Measurements from ENCODE around the gene FGF2.
"Not testable (repeated sequence)": the region's sequence is repeated elsewhere in the genome, so short reads cannot be mapped to it uniquely, and the experiment has no call there.

The FGF2 gene

DNA sequence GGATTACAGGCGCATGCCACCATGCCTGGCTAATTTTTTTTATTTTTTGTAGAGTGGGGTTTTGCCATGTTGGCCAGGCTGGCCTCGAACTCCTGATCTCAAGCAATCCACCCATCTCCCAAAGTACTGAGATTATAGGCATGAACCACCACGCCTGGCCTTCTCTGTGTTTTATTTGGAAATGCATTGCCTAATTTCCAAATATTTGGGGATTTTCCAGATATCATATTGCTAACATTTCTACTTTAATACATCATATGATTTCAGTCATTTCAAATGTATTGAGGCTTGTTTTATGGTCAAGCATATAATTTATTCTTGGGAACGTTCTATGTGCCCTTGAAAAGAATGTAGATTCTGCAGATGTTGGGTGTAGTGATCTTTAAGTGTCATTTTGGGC, 38.8 kb downstream of the FGF2 start:
- TF ChIP-seq, protein P1, sequence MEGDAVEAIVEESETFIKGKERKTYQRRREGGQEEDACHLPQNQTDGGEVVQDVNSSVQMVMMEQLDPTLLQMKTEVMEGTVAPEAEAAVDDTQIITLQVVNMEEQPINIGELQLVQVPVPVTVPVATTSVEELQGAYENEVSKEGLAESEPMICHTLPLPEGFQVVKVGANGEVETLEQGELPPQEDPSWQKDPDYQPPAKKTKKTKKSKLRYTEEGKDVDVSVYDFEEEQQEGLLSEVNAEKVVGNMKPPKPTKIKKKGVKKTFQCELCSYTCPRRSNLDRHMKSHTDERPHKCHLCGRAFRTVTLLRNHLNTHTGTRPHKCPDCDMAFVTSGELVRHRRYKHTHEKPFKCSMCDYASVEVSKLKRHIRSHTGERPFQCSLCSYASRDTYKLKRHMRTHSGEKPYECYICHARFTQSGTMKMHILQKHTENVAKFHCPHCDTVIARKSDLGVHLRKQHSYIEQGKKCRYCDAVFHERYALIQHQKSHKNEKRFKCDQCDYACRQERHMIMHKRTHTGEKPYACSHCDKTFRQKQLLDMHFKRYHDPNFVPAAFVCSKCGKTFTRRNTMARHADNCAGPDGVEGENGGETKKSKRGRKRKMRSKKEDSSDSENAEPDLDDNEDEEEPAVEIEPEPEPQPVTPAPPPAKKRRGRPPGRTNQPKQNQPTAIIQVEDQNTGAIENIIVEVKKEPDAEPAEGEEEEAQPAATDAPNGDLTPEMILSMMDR (conservative IDR thresholded peaks at IDR 0.05), result no peak

DNA sequence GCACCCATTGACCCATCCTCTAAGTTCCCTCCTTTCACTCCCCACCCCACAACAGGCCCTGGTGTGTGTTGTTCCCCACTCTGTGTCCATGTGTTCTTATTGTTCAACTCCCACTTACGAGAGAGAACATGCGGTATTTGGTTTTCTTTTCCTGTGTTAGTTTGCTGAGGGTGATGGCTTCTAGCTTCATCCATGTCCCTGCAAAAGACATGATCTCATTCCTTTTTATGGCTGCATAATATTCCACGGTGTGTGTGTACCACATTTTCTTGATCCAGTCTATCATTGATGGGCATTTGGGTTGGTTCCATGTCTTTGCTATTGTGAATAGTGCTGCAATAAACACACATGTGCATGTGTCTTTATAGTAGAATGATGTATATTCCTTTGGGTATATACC, 41.6 kb downstream of the FGF2 start:
- not testable (repeated sequence) for H3K27ac ChIP-seq

More for the DNA sequence above, 38.8 kb downstream of the FGF2 start:
- H3K27ac ChIP-seq, result no peak overlapping the region

DNA sequence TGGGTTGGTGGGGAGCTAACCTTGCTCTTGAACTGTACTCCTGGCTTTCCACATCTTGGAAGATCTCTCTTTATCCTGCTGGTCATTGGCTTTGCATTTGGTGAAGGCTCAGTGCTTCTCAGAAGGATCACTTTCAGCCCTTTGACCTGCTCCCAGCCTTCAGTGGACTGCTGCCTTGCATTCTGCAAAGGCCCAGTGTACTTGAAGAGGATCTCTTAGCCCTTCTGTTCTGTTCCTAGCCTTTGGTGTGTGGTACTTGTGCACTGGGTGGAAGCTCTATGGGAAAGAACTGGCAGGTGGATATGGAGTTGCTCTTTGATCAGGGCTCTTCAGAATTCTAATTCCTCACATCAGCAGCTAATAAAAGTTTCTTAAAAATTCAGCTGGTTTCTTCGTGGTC, 46.5 kb downstream of the FGF2 start:
- no peak overlapping the region for H3K27ac ChIP-seq
- TF ChIP-seq, protein P1 (conservative IDR thresholded peaks at IDR 0.05), result no peak

DNA sequence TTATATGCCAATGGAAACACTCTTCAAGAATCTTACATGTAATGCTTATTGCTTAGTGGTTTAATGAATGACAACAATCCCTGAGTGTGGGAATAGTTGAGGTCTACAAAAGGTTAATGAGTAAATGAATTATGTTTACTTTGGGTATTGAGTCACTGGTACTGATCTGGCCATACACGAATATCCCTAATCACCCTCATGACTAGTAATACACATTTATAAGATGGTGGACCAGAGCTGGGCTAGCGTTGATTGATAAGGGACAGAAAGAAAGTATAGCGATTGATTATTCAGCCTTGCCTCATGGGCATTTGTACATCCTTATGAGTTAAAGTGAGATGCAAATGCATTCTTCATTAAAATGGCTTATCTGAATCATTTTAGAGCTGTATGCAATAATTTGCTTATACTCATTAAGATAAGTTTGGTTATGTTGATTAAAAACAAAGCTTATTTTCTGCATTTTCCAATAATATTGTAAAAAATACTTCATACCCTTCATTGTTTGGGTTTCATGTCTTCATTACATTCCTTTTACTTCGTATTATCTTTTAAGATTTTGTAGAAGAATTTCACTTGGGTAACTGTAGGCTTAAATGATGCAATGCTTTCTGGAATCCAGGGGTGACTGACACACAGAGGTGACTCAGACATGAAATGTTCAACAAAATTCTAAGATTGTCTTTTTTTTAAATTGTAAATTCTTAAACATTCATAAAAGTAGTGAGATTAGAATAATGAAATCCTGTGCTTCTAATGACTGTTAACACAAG, 47.4 kb downstream of the FGF2 start:
- no peak overlapping the region for H3K27ac ChIP-seq
- TF ChIP-seq, protein P1 (conservative IDR thresholded peaks at IDR 0.05), result no peak

DNA sequence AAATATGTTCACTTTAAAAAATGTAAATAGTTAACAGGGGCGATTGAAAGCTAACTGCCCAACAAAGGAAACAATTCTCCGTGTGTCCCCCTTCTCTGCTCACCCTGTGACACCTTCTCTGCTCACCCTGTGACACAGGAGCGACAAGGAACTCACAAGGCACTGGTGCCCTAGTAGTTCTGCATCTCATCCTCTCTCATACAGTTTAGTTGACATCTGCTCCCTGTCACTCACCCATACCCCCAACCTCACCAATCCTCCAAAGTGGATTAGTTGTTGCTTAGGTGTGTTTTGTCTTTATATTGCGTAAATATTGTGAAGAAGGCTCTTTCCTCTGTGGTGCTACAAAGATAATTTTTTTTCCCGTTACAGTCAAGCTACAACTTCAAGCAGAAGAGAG, 49.3 kb downstream of the FGF2 start:
- TF ChIP-seq, protein P1 (conservative IDR thresholded peaks at IDR 0.05), result no peak
- H3K27ac ChIP-seq, result no peak overlapping the region

DNA sequence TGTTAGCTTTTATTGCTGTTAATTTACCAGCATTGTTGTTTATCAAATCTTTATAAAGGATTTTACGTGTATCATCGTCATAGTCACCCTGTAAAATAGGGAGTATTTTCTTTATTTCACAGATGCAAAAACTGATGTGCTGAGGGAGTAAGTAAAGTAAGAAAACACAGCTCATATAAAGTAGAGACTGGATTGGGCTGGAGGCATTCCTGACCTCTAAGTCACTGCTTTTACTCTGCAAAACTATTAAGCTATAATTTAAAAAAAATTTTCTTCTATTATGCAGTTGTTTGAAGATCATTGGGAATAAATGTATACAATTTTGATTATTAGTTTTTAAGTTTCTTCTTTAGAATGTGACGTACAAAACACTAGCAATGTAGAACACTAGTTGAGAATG, 49.8 kb downstream of the FGF2 start:
- TF ChIP-seq, protein P1 (conservative IDR thresholded peaks at IDR 0.05), result no peak
- H3K27ac ChIP-seq, result no peak overlapping the region

DNA sequence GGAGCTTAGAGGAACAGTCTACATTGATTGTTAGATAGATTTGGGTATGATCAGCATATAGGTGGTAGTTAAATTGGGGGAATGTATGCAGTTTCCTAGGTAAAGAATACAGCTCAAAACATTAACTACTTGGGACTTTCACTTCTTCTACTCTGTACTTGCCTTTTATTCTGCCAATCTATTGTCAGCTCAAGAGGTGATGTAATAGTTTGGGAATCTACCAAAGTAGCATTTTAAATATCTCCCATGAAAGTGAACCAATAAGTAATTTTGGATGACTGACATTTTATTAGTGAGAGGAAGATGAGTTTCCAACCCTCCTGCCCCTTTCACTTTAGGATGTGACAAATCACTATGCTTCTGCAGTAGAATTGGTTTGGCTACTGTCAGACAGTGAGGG, 52.4 kb downstream of the FGF2 start:
- H3K27ac ChIP-seq, result no peak overlapping the region
- TF ChIP-seq, protein P1 (conservative IDR thresholded peaks at IDR 0.05), result no peak
